Right lobe of liver (tissue), 6 donors: ENCODE data around the gene DDX3X. TPM values are rescaled to one million over a fixed set of nuclear protein-coding genes. Genes with fewer than 3 reads are reported as not detected.

Source experiments
- ATAC-seq, 4 donors: fragments of 200-7000 bp; cut with Tn5 transposase; one replicate each; pipeline ENCODE4 v1.9.1; 2020; ENCODE audit warnings: mild to moderate bottlenecking in 4 of 4, moderate library complexity in 4 of 4
- DNase-seq, 3 donors: peaks; one replicate each; pipeline ENCODE4 v3.0.0-alpha.2; 2020
- H3K27ac ChIP-seq, 3 donors: fragments of 200-600 bp; one replicate each; pipeline ENCODE4 v1.8.0; 2022
- H3K27me3 ChIP-seq, 2 donors: fragments of 200-600 bp; one replicate each; pipeline ENCODE4 v1.8.0; 2022
- H3K36me3 ChIP-seq, 4 donors: fragments of 200-600 bp; sonication (generic) in 1 of 4; one replicate each; pipeline versions ENCODE4 v1.5.1 to v1.8.0; 2017 to 2022; ENCODE audit warnings: control low read depth in 1 of 4
- H3K4me1 ChIP-seq, 4 donors: fragments of 200-600 bp; sonication (generic) in 1 of 4; one replicate each; pipeline versions ENCODE4 v1.5.1 to v1.8.0; 2017 to 2022; ENCODE audit warnings: control low read depth in 1 of 4
- H3K4me3 ChIP-seq, 3 donors: fragments of 200-600 bp; one replicate each; pipeline ENCODE4 v1.8.0; 2022
- H3K9me3 ChIP-seq, 4 donors: fragments of 200-600 bp; sonication (generic) in 1 of 4; one replicate each; pipeline versions ENCODE4 v1.5.1 to v1.8.0; 2017 to 2022; ENCODE audit warnings: control low read depth in 1 of 4
- CTCF ChIP-seq, 4 donors: fragments of 200-600 bp in 3 of 4; fragments of 450-650 bp in 1 of 4; IDR thresholded peaks; one replicate each; pipeline versions ENCODE4 v1.5.1 to v1.8.0; 2016 to 2022; ENCODE audit warnings: antibody characterized with exemption in 4 of 4, mild to moderate bottlenecking in 2 of 4
- POLR2A ChIP-seq: fragments of 450-650 bp; IDR thresholded peaks from one replicate; pipeline ENCODE4 v1.6.1; 2017; ENCODE audit warnings: antibody characterized with exemption, mild to moderate bottlenecking
- WGBS: methylation state at CpG from one replicate; pipeline ENCODE4 v1.1.6; 2018; ENCODE audit warnings: low coverage, low lambda C conversion rate; ENCODE audit not compliant: insufficient coverage; ENCODE audit errors: missing lambda C conversion rate; 5-methylcytosine and 5-hydroxymethylcytosine counted together
- intact Hi-C, 2 donors: fragments of 100-400 bp; cut with DNase I; formaldehyde crosslinking; loops; one replicate each; pipeline versions ENCODE4 v1.11.2 to v1.14.1; 2022
- total RNA-seq, 6 experiments: library from RNA; depleted of rRNA in 2 of 6; stranded (reverse); fragments of >200 nt in 2 of 6; fragmentation: NEBNext Ultra II Directional in 3 of 6; extraction: Animal tissue kit (Norgen Biotek cat#: 25700) in 3 of 6; gene quantifications; one replicate each; pipeline versions ENCODE4 v1.1.0 to v1.2.4, GENCODE V29; 2016 to 2023
- donor health status: DM: no; HTN: yes; CAD: no.
- donor health status: DM: no; HTN: no; CAD: no.
- donor health status: DM: no; HTN: no; CAD: no.
- donor health status: DM: no; HTN: yes; CAD: no.
- donor health status: DM: no; HTN: yes; CAD: no.

Gene DDX3X
- total RNA-seq, 6 experiments from 2014 or later: 85.1 to 210 (median 138) TPM

DNA sequence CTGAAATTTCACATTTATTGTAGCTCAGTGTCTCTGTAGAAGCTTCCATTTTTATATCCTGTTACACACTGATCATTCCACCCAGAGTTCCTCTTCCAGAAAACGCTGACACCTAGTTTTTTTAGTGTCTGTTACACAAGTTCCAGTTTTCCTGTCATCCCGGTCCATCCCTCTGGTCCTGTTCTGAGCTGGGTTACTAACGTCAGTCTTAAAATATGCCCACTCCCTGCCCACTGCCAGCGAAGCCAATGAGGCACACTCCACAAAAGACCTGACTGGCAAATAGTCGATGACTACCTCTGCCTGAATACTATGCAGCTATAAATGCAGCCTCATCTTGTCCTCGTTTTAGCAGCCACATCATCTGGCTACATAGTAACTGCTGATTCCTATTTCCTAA, 30.9 kb upstream of the DDX3X start:
- WGBS: 54% methylated on average over 4 of the region's 6 CpGs
- ATAC-seq: no peak
- intact Hi-C loops: no loop called here

GRCh38 chrX:41304178-41304577, 29.8 kb upstream of the DDX3X start:
- ATAC-seq (no peak), DNase-seq (no peak)
- no peaks in the 10 kb centered on the region for H3K4me1 ChIP-seq
- no peaks in the 10 kb centered on the region for H3K36me3 ChIP-seq
- H3K4me3 ChIP-seq: no peak overlapping the region
- TF ChIP-seq POLR2A (no peak), CTCF (IDR thresholded peaks at IDR 0.05) (no peak)
- no peaks in the 10 kb centered on the region for H3K27me3 ChIP-seq
- WGBS: 93% methylated on average over 7 of the region's 9 CpGs
- H3K9me3 ChIP-seq: no peaks in the 10 kb centered on the region
- intact Hi-C loops: no loop called here
- no peak overlapping the region for H3K27ac ChIP-seq

More for the DNA sequence above, 30.9 kb upstream of the DDX3X start:
- Histone ChIP-seq H3K27me3 (no peaks in the 10 kb centered on the region), H3K27ac (no peak overlapping the region), H3K36me3 (no peaks in the 10 kb centered on the region), H3K9me3 (no peaks in the 10 kb centered on the region), H3K4me1 (no peaks in the 10 kb centered on the region), H3K4me3 (no peak overlapping the region)
- DNase-seq: no peak
- TF ChIP-seq CTCF (IDR thresholded peaks at IDR 0.05) (no peak), POLR2A (no peak)

GRCh38 chrX:41308884-41309647, 24.9 kb upstream of the DDX3X start:
- Histone ChIP-seq H3K27me3 (no peaks in the 10 kb centered on the region), H3K4me3 (no peak overlapping the region), H3K9me3 (no peaks in the 10 kb centered on the region), H3K27ac (no peak overlapping the region), H3K36me3 (no peaks in the 10 kb centered on the region), H3K4me1 (no peaks in the 10 kb centered on the region)
- intact Hi-C loops: no loop called here
- ATAC-seq: peak in 3 of 4 donors; percentile 35 to 50 (median 37)
- no peak for TF ChIP-seq POLR2A
- TF ChIP-seq CTCF (IDR thresholded peaks at IDR 0.05): no peak
- no peak for DNase-seq
- 60% methylated on average over 1 of the region's 5 CpGs for WGBS

DNA sequence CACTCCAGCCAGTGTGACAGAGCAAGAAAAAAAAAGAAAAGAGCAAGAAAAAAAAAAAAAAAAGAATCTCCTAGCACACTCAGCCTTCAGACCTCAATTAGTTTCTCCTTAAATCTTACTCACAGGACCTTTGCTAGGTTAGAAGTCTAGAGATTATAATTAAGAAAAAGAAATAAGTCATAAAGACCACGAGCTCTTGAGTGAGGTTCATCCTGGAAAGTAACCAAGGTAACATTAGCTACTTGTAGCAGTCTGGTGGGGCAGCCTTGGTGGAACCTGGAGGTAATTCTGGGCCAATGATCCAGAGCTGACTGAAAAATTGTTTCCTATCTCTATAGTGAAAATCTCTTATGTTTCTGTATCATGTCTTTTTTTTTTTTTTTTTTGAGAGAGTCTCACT, 21.2 kb upstream of the DDX3X start:
- intact Hi-C loops: no loop called here
- Histone ChIP-seq H3K4me3 (no peak overlapping the region), H3K9me3 (no peaks in the 10 kb centered on the region), H3K27ac (no peak overlapping the region), H3K27me3 (no peaks in the 10 kb centered on the region), H3K36me3 (no peaks in the 10 kb centered on the region), H3K4me1 (no peaks in the 10 kb centered on the region)
- TF ChIP-seq CTCF (IDR thresholded peaks at IDR 0.05): no peak
- no peak for TF ChIP-seq POLR2A
- DNase-seq (no peak), ATAC-seq (no peak)
- 91% methylated on average over 1 of the region's 1 CpG for WGBS
